Dedifferentiated amniotic fluid mesenchymal stem cell (primary cell): Measurements from ENCODE around the gene CCL7.

Experiments used
- DNase-seq: peaks from one replicate; pipeline ENCODE4 v3.0.0-alpha.2; 2016; ENCODE audit errors: extremely low spot score

CCL7 gene

GRCh38 chr17:34287875-34288274 lies 17.9 kb downstream of the CCL7 start:
- DNase-seq: no peak

- no peak for DNase-seq
Measured at GRCh38 chr17:34290586-34290985, 20.6 kb downstream of the CCL7 start.

GRCh38 chr17:34291721-34292348 lies 21.8 kb downstream of the CCL7 start:
- no peak for DNase-seq

GRCh38 chr17:34299027-34299426 lies 29.0 kb downstream of the CCL7 start:
- no peak for DNase-seq

GRCh38 chr17:34299956-34300577 lies 30.0 kb downstream of the CCL7 start:
- DNase-seq: peak; percentile 34

GRCh38 chr17:34300652-34301370 lies 30.8 kb downstream of the CCL7 start:
- DNase-seq: no peak

GRCh38 chr17:34301986-34302385 lies 32.0 kb downstream of the CCL7 start:
- DNase-seq: no peak

GRCh38 chr17:34302636-34303035 lies 32.6 kb downstream of the CCL7 start:
- no peak for DNase-seq

- no peak for DNase-seq
Measured at GRCh38 chr17:34303606-34304005, 33.6 kb downstream of the CCL7 start.

GRCh38 chr17:34305061-34305460 lies 35.0 kb downstream of the CCL7 start:
- DNase-seq: no peak

- no peak for DNase-seq
Measured at GRCh38 chr17:34305606-34306005, 35.6 kb downstream of the CCL7 start.

GRCh38 chr17:34306466-34306865 lies 36.4 kb downstream of the CCL7 start:
- DNase-seq: peak; percentile 26

- DNase-seq: peak; percentile 34
Measured at GRCh38 chr17:34307110-34307509, 37.1 kb downstream of the CCL7 start.

GRCh38 chr17:34308371-34308770 lies 38.4 kb downstream of the CCL7 start:
- no peak for DNase-seq

GRCh38 chr17:34311291-34311690 lies 41.3 kb downstream of the CCL7 start:
- DNase-seq: no peak

GRCh38 chr17:34312080-34312479 lies 42.1 kb downstream of the CCL7 start:
- DNase-seq: peak; percentile 23

GRCh38 chr17:34313164-34313563 lies 43.1 kb downstream of the CCL7 start:
- DNase-seq: peak; percentile 44

- DNase-seq: peak; percentile 78
Measured at GRCh38 chr17:34314279-34314678, 44.3 kb downstream of the CCL7 start.

GRCh38 chr17:34318474-34318873 lies 48.5 kb downstream of the CCL7 start:
- DNase-seq: no peak

- no peak for DNase-seq
Measured at GRCh38 chr17:34319039-34319483, 49.0 kb downstream of the CCL7 start, which contains the start of gene CCL8. CCL8 (plus strand) TSS chr17:34319435; CDS start chr17:34319502, 67 bp downstream.
